GM23338 (cell line): ENCODE results near the gene CALR. TPM values are rescaled to one million over a fixed set of nuclear protein-coding genes. Genes with fewer than 3 reads are reported as not detected.

Experiments
- ATAC-seq: fragments of 200-7000 bp; cut with Tn5 transposase; 3 replicates; pipeline ENCODE4 v1.9.1; 2020
- DNase-seq: peaks from one replicate; pipeline ENCODE4 v3.0.0-alpha.2; 2015; ENCODE audit warnings: low spot score
- H2AFZ ChIP-seq: fragments of 200-600 bp; sonication (generic); 2 replicates; pipeline ENCODE4 v1.8.0; 2016; ENCODE audit warnings: antibody characterized with exemption, mild to moderate bottlenecking, moderate library complexity
- H3F3A ChIP-seq: fragments of 200-600 bp; sonication (generic); replicated peaks from 2 replicates; pipeline ENCODE4 v1.8.0; 2017; ENCODE audit warnings: antibody characterized with exemption, mixed run types, low read depth
- H3K27ac ChIP-seq: fragments of 200-600 bp; sonication (generic); 2 replicates; pipeline ENCODE4 v1.6.1; 2016; ENCODE audit warnings: low read depth
- H3K27me3 ChIP-seq: fragments of 200-600 bp; sonication (generic); 2 replicates; pipeline ENCODE4 v1.8.0; 2016; ENCODE audit warnings: mild to moderate bottlenecking, mixed run types, moderate library complexity; ENCODE audit not compliant: insufficient read depth
- H3K36me3 ChIP-seq: fragments of 200-600 bp; sonication (generic); 2 replicates; pipeline ENCODE4 v1.8.0; 2016; ENCODE audit warnings: mild to moderate bottlenecking; ENCODE audit not compliant: insufficient read depth
- H3K4me1 ChIP-seq: fragments of 200-600 bp; sonication (generic); 2 replicates; pipeline ENCODE4 v1.8.0; 2016; ENCODE audit warnings: mild to moderate bottlenecking, moderate library complexity; ENCODE audit not compliant: insufficient read depth
- H3K4me2 ChIP-seq: fragments of 200-600 bp; sonication (generic); 2 replicates; pipeline ENCODE4 v1.7.1; 2017; ENCODE audit warnings: mixed run types
- H3K4me3 ChIP-seq: fragments of 200-600 bp; sonication (generic); 2 replicates; pipeline ENCODE4 v1.6.1; 2016; ENCODE audit warnings: mixed run types
- H3K79me2 ChIP-seq: fragments of 200-600 bp; sonication (generic); replicated peaks from 2 replicates; pipeline ENCODE4 v1.8.0; 2017; ENCODE audit warnings: mild to moderate bottlenecking; ENCODE audit not compliant: insufficient read depth
- H3K9me2 ChIP-seq: fragments of 200-600 bp; sonication (generic); 2 replicates; pipeline ENCODE4 v1.8.0; 2017; ENCODE audit not compliant: insufficient read depth
- H4K20me1 ChIP-seq: fragments of 200-600 bp; sonication (generic); replicated peaks from 2 replicates; pipeline ENCODE4 v1.8.0; 2017; ENCODE audit warnings: mild to moderate bottlenecking; ENCODE audit not compliant: insufficient read depth
- H3K27ac Mint-ChIP-seq: 2 replicates; pipeline ENCODE4 v1.8.0; 2020; ENCODE audit warnings: inconsistent platforms, mild to moderate bottlenecking, moderate library complexity, mixed read lengths
- H3K27me3 Mint-ChIP-seq: 3 replicates; pipeline ENCODE4 v1.8.0; 2022; ENCODE audit warnings: low read depth, mild to moderate bottlenecking, moderate library complexity, mixed read lengths, inconsistent platforms; ENCODE audit not compliant: insufficient read depth, poor library complexity
- H3K36me3 Mint-ChIP-seq: 3 replicates; pipeline ENCODE4 v1.8.0; 2021; ENCODE audit warnings: low read depth, mild to moderate bottlenecking, inconsistent platforms, moderate library complexity, mixed read lengths
- H3K4me1 Mint-ChIP-seq: 3 replicates; pipeline ENCODE4 v1.8.0; 2020; ENCODE audit warnings: mild to moderate bottlenecking, inconsistent platforms, mixed read lengths
- H3K4me3 Mint-ChIP-seq: 3 replicates; pipeline ENCODE4 v1.8.0; 2021; ENCODE audit warnings: moderate library complexity, mild to moderate bottlenecking, inconsistent platforms, mixed read lengths
- H3K9me3 Mint-ChIP-seq: 3 replicates; pipeline ENCODE4 v1.8.0; 2020; ENCODE audit warnings: moderate library complexity, mild to moderate bottlenecking, inconsistent platforms, mixed read lengths
- CREB1 ChIP-seq: fragments of 250-450 bp; sonication (Bioruptor Pico); IDR thresholded peaks from 2 replicates; pipeline ENCODE4 v1.5.0; 2020; ENCODE audit warnings: low read depth, mild to moderate bottlenecking, moderate library complexity
- CTCF ChIP-seq, 2 experiments: fragments of 200-600 bp in 1 of 2; sonication (generic) in 1 of 2; conservative IDR thresholded peaks; 2 replicates each; pipeline versions ENCODE4 v1.5.1 to v1.6.1; 2016 to 2017; ENCODE audit warnings: antibody characterized with exemption in 2 of 2, low read depth in 2 of 2, mild to moderate bottlenecking in 2 of 2, moderate library complexity in 1 of 2
- EZH2 ChIP-seq: fragments of 200-600 bp; sonication (generic); IDR thresholded peaks from one replicate; pipeline ENCODE4 v1.8.0; 2017; ENCODE audit warnings: antibody characterized with exemption, mild to moderate bottlenecking, low read depth; ENCODE audit not compliant: unreplicated experiment
- EZH2phosphoT487 ChIP-seq: fragments of 200-600 bp; sonication (generic); IDR thresholded peaks from one replicate; pipeline ENCODE4 v1.8.1; 2018; ENCODE audit warnings: antibody characterized with exemption; ENCODE audit not compliant: unreplicated experiment
- NANOG ChIP-seq: IDR thresholded peaks from 2 replicates; pipeline ENCODE4 v1.6.1; 2016; ENCODE audit warnings: antibody characterized with exemption, borderline replicate concordance
- POLR2AphosphoS5 ChIP-seq: IDR thresholded peaks from 2 replicates; pipeline ENCODE4 v1.6.1; 2016; ENCODE audit warnings: antibody characterized with exemption, low read depth
- STAT1 ChIP-seq: IDR thresholded peaks from one replicate; pipeline ENCODE4 v1.6.1; 2016; ENCODE audit warnings: antibody characterized with exemption; ENCODE audit not compliant: unreplicated experiment
- ZNF114 ChIP-seq: fragments of 250-450 bp; sonication (Bioruptor Pico); IDR thresholded peaks from 2 replicates; pipeline ENCODE4 v1.5.0; 2020; ENCODE audit warnings: mild to moderate bottlenecking, moderate library complexity
- ZNF331 ChIP-seq: fragments of 250-450 bp; sonication (Bioruptor Pico); IDR thresholded peaks from 2 replicates; pipeline ENCODE4 v1.5.0; 2020; ENCODE audit warnings: low read depth, mild to moderate bottlenecking, moderate library complexity
- polyA plus RNA-seq: library from polyadenylated mRNA; unstranded; fragments of >200 nt; fragmentation: Nextera tagmentation; extraction: Ambion mirVana; gene quantifications from 2 replicates; pipeline ENCODE4 v1.2.1, GENCODE V29; 2016
- total RNA-seq: library from RNA; depleted of rRNA; stranded (reverse); fragments of >200 nt; shearing (Covaris generic); gene quantifications from 2 replicates; pipeline ENCODE4 v1.2.3, GENCODE V29; 2014
- TF ChIP-seq, protein P1 (sequence below): IDR thresholded peaks from 2 replicates; pipeline ENCODE4 v1.6.1; 2016; ENCODE audit warnings: antibody characterized with exemption
- TF ChIP-seq, protein P2 (sequence below): fragments of 250-450 bp; sonication (Bioruptor Pico); IDR thresholded peaks from 2 replicates; pipeline ENCODE4 v1.5.0; 2020; ENCODE audit warnings: mild to moderate bottlenecking, moderate library complexity

The CALR gene
- total and polyA plus RNA-seq, 2 experiments from 2014 or later: 760 to 1,131 TPM

DNA sequence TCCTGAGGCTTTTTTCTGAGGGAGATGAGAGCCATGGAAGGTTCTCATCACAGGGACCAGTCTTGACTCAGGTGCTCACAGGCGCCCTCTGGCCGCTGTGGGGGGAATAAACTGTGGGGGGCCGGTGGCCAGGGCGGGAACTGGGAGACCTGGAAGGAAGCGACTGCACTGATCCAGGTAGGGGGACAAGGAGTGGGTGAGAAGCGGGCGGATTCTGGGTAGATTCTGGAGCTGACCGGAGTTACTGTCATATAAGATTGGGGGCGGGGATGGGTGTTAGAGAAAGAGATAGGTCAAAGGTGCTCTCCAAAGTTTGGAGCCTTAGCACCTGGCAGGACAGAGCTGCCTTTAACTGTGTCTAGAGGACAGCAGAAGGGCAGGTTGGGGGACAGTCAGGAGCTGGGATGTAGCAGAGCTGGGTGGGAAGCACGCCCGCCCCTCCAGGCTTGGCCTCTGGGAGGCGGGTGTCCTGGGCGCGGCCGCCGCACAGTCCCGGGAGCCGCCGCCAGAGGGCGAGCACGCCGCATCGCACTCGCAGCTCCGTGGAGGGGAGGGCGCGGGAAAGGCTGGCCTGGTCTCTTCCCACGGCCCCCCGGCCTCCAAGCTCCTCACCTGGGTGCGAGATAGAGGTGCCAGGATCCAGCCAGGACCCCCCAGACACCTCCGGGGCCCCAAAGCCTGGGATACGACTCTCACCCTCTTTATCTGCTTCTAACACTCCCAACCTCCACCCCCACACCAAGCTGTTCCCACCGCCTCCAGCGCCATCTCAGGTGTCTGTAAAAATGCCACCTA, 26.8 kb downstream of the CALR start (continued):
- TF ChIP-seq CTCF (conservative IDR thresholded peaks at IDR 0.05; ENCODE audit: low read depth in 2 of 2): peak; percentile 68 to 91
- TF ChIP-seq ZNF331: no peak
- no peak for TF ChIP-seq STAT1
- 0 out of 2 replicates have a peak, but pooled peaks have one; percentile 5 for TF ChIP-seq CREB1 (CRISPR knock-in tag)
- TF ChIP-seq, protein P1, sequence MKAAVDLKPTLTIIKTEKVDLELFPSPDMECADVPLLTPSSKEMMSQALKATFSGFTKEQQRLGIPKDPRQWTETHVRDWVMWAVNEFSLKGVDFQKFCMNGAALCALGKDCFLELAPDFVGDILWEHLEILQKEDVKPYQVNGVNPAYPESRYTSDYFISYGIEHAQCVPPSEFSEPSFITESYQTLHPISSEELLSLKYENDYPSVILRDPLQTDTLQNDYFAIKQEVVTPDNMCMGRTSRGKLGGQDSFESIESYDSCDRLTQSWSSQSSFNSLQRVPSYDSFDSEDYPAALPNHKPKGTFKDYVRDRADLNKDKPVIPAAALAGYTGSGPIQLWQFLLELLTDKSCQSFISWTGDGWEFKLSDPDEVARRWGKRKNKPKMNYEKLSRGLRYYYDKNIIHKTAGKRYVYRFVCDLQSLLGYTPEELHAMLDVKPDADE: no peak

- Histone ChIP-seq H3K27me3 (no peaks in the 10 kb centered on the region), H3K4me2 (peak overlapping the region; percentile 88), H3K4me3 (peak overlapping the region; percentile 60), H3K9me2 (no peaks in the 10 kb centered on the region), H3K79me2 (no peaks in the 10 kb centered on the region), H2AFZ (peak overlapping the region; percentile 90; the same call in 1 of the 2 replicates), H3K27ac (no peak overlapping the region), H3K36me3 (no peaks in the 10 kb centered on the region), H3F3A (no peaks in the 10 kb centered on the region), H4K20me1 (no peaks in the 10 kb centered on the region), H3K4me1 (no peaks in the 10 kb centered on the region; the same call in 1 of the 2 replicates)
- DNase-seq: no peak
- peaks cover 3% of the 10 kb centered on the region; the same call in 2 of the 3 replicates for H3K4me1 Mint-ChIP-seq
- ATAC-seq: no peak
- H3K27me3 Mint-ChIP-seq: peaks cover 4% of the 10 kb centered on the region
- no peak overlapping the region for H3K27ac Mint-ChIP-seq
- no peak for TF ChIP-seq EZH2
- TF ChIP-seq CREB1 (CRISPR knock-in tag): no peak
- no peak for TF ChIP-seq STAT1
- TF ChIP-seq CTCF (conservative IDR thresholded peaks at IDR 0.05; ENCODE audit: low read depth in 2 of 2): no peak
- no peak for TF ChIP-seq POLR2AphosphoS5
- TF ChIP-seq, protein P2, sequence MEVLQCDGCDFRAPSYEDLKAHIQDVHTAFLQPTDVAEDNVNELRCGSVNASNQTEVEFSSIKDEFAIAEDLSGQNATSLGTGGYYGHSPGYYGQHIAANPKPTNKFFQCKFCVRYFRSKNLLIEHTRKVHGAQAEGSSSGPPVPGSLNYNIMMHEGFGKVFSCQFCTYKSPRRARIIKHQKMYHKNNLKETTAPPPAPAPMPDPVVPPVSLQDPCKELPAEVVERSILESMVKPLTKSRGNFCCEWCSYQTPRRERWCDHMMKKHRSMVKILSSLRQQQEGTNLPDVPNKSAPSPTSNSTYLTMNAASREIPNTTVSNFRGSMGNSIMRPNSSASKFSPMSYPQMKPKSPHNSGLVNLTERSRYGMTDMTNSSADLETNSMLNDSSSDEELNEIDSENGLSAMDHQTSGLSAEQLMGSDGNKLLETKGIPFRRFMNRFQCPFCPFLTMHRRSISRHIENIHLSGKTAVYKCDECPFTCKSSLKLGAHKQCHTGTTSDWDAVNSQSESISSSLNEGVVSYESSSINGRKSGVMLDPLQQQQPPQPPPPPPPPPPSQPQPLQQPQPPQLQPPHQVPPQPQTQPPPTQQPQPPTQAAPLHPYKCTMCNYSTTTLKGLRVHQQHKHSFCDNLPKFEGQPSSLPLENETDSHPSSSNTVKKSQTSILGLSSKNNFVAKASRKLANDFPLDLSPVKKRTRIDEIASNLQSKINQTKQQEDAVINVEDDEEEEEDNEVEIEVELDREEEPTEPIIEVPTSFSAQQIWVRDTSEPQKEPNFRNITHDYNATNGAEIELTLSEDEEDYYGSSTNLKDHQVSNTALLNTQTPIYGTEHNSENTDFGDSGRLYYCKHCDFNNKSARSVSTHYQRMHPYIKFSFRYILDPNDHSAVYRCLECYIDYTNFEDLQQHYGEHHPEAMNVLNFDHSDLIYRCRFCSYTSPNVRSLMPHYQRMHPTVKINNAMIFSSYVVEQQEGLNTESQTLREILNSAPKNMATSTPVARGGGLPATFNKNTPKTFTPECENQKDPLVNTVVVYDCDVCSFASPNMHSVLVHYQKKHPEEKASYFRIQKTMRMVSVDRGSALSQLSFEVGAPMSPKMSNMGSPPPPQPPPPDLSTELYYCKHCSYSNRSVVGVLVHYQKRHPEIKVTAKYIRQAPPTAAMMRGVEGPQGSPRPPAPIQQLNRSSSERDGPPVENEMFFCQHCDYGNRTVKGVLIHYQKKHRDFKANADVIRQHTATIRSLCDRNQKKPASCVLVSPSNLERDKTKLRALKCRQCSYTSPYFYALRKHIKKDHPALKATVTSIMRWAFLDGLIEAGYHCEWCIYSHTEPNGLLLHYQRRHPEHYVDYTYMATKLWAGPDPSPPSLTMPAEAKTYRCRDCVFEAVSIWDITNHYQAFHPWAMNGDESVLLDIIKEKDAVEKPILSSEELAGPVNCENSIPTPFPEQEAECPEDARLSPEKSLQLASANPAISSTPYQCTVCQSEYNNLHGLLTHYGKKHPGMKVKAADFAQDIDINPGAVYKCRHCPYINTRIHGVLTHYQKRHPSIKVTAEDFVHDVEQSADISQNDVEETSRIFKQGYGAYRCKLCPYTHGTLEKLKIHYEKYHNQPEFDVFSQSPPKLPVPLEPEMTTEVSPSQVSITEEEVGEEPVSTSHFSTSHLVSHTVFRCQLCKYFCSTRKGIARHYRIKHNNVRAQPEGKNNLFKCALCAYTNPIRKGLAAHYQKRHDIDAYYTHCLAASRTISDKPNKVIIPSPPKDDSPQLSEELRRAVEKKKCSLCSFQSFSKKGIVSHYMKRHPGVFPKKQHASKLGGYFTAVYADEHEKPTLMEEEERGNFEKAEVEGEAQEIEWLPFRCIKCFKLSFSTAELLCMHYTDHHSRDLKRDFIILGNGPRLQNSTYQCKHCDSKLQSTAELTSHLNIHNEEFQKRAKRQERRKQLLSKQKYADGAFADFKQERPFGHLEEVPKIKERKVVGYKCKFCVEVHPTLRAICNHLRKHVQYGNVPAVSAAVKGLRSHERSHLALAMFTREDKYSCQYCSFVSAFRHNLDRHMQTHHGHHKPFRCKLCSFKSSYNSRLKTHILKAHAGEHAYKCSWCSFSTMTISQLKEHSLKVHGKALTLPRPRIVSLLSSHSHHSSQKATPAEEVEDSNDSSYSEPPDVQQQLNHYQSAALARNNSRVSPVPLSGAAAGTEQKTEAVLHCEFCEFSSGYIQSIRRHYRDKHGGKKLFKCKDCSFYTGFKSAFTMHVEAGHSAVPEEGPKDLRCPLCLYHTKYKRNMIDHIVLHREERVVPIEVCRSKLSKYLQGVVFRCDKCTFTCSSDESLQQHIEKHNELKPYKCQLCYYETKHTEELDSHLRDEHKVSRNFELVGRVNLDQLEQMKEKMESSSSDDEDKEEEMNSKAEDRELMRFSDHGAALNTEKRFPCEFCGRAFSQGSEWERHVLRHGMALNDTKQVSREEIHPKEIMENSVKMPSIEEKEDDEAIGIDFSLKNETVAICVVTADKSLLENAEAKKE: no peak
- TF ChIP-seq, protein P1: no peak
- no peak for TF ChIP-seq ZNF114
- TF ChIP-seq NANOG: no peak
- no peak for TF ChIP-seq EZH2phosphoT487
- H3K36me3 Mint-ChIP-seq: no peaks in the 10 kb centered on the region
- peak overlapping the region; percentile 68 for H3K4me3 Mint-ChIP-seq
- no peaks in the 10 kb centered on the region for H3K9me3 Mint-ChIP-seq
Measured at GRCh38 chr19:12965812-12966135, 27.4 kb downstream of the CALR start.
